Measurements from ENCODE around the gene TUBB2B.

- TF ChIP-seq, protein P1, sequence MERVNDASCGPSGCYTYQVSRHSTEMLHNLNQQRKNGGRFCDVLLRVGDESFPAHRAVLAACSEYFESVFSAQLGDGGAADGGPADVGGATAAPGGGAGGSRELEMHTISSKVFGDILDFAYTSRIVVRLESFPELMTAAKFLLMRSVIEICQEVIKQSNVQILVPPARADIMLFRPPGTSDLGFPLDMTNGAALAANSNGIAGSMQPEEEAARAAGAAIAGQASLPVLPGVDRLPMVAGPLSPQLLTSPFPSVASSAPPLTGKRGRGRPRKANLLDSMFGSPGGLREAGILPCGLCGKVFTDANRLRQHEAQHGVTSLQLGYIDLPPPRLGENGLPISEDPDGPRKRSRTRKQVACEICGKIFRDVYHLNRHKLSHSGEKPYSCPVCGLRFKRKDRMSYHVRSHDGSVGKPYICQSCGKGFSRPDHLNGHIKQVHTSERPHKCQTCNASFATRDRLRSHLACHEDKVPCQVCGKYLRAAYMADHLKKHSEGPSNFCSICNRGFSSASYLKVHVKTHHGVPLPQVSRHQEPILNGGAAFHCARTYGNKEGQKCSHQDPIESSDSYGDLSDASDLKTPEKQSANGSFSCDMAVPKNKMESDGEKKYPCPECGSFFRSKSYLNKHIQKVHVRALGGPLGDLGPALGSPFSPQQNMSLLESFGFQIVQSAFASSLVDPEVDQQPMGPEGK (CRISPR knock-in tag; IDR thresholded peaks at IDR 0.05; ENCODE audit: borderline replicate concordance): no peak
- TF ChIP-seq GLIS3 (CRISPR knock-in tag; IDR thresholded peaks at IDR 0.05): no peak
- TF ChIP-seq ZFP30 (CRISPR knock-in tag; IDR thresholded peaks at IDR 0.05): no peak
- TF ChIP-seq CSDC2 (CRISPR knock-in tag; IDR thresholded peaks at IDR 0.05): no peak
- TF ChIP-seq RARB (CRISPR knock-in tag; IDR thresholded peaks at IDR 0.05): no peak
- TF ChIP-seq CSRNP3 (CRISPR knock-in tag; IDR thresholded peaks at IDR 0.05): no peak
- TF ChIP-seq ZNF565 (CRISPR knock-in tag; conservative IDR thresholded peaks at IDR 0.05; ENCODE audit: low read depth): no peak
- TF ChIP-seq, protein P2, sequence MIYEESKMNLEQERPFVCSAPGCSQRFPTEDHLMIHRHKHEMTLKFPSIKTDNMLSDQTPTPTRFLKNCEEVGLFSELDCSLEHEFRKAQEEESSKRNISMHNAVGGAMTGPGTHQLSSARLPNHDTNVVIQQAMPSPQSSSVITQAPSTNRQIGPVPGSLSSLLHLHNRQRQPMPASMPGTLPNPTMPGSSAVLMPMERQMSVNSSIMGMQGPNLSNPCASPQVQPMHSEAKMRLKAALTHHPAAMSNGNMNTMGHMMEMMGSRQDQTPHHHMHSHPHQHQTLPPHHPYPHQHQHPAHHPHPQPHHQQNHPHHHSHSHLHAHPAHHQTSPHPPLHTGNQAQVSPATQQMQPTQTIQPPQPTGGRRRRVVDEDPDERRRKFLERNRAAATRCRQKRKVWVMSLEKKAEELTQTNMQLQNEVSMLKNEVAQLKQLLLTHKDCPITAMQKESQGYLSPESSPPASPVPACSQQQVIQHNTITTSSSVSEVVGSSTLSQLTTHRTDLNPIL (CRISPR knock-in tag; IDR thresholded peaks at IDR 0.05; ENCODE audit: low read depth): no peak
- no peak for TF ChIP-seq ZFP3 (CRISPR knock-in tag; IDR thresholded peaks at IDR 0.05)
- TF ChIP-seq ARNTL (CRISPR knock-in tag; IDR thresholded peaks at IDR 0.05; ENCODE audit: borderline replicate concordance, low read depth): no peak
- no peak for TF ChIP-seq OSR1 (CRISPR knock-in tag; IDR thresholded peaks at IDR 0.05)
- no peak for TF ChIP-seq ZNF70 (CRISPR knock-in tag; IDR thresholded peaks at IDR 0.05)
These were observed 8.6 kb upstream of the TUBB2B start for GRCh38 chr6:3236005-3236404.
